ENCODE data around the gene FAM83D.

- TF ChIP-seq POLR2A (IDR thresholded peaks at IDR 0.05) (no peak), CTCF (IDR thresholded peaks at IDR 0.05) (no peak), POLR2AphosphoS5 (IDR thresholded peaks at IDR 0.05) (no peak)
Observed at GRCh38 chr20:38953630-38954340, 27.6 kb downstream of the FAM83D start.

All from breast epithelium (tissue), 3 donors.